IMR-90 (cell line): ENCODE results near the gene DDC. TPM values are rescaled to one million over a fixed set of nuclear protein-coding genes. Genes with fewer than 3 reads are reported as not detected.

Experiments
- ATAC-seq: fragments of 200-7000 bp; cut with Tn5 transposase; 2 replicates; pipeline ENCODE4 v1.9.1; 2020; ENCODE audit warnings: low read depth, mild to moderate bottlenecking, moderate library complexity
- BruUV-seq: library from RNA; stranded (reverse); fragments of 400-500 nt; replicated peaks from 2 replicates; lab custom pipeline; 2021; lab: Mats Ljungman, UMichigan
- CTCF ChIA-PET: fragments of 300-600 bp; formaldehyde crosslinking; extraction: SDS; loops from one replicate; lab custom pipeline; 2021; ENCODE audit warnings: antibody characterized with exemption; lab: Yijun Ruan, JAX
- POLR2A ChIA-PET: fragments of 300-600 bp; sonication (Branson Sonifier 250); formaldehyde crosslinking; loops from one replicate; lab custom pipeline; 2022; ENCODE audit warnings: antibody characterized with exemption; ENCODE audit not compliant: unreplicated experiment; lab: Charles Lee
- DNase-seq: peaks from one replicate; pipeline ENCODE4 v3.0.0; 2013
- H2AFZ ChIP-seq: replicated peaks from 2 replicates; pipeline ENCODE3; 2013; ENCODE audit warnings: low read length, mild to moderate bottlenecking; ENCODE audit not compliant: poor library complexity
- H2AK5ac ChIP-seq: 2 replicates; pipeline ENCODE4 v1.6.1; 2013; ENCODE audit warnings: low read depth, low read length, inconsistent platforms
- H2AK9ac ChIP-seq: replicated peaks from 2 replicates; pipeline ENCODE3; 2013; ENCODE audit warnings: mild to moderate bottlenecking, low read depth, low read length, moderate library complexity; ENCODE audit not compliant: poor library complexity
- H2BK120ac ChIP-seq: 2 replicates; pipeline ENCODE4 v1.6.1; 2013; ENCODE audit warnings: low read depth, low read length, inconsistent platforms
- H2BK15ac ChIP-seq: 3 replicates; pipeline ENCODE4 v1.6.1; 2013; ENCODE audit warnings: low read depth, low read length, inconsistent platforms
- H2BK20ac ChIP-seq: 2 replicates; pipeline ENCODE4 v1.6.1; 2013; ENCODE audit warnings: low read depth, mild to moderate bottlenecking, inconsistent platforms, low read length, moderate library complexity
- H2BK5ac ChIP-seq: 2 replicates; pipeline ENCODE4 v1.6.1; 2013; ENCODE audit warnings: mild to moderate bottlenecking, low read depth, low read length, inconsistent platforms; ENCODE audit not compliant: poor library complexity, severe bottlenecking
- H3K14ac ChIP-seq: replicated peaks from 2 replicates; pipeline ENCODE4 v1.6.1; 2013; ENCODE audit warnings: low read depth, low read length, inconsistent platforms
- H3K18ac ChIP-seq: 2 replicates; pipeline ENCODE4 v1.6.1; 2013; ENCODE audit warnings: low read depth, low read length, control low read depth
- H3K23ac ChIP-seq: 2 replicates; pipeline ENCODE4 v1.6.1; 2013; ENCODE audit warnings: low read depth, low read length, inconsistent platforms
- H3K27ac ChIP-seq: 2 replicates; pipeline ENCODE4 v1.5.1; 2013; ENCODE audit warnings: mild to moderate bottlenecking, control low read depth, low read length; ENCODE audit not compliant: insufficient read depth
- H3K27me3 ChIP-seq: 2 replicates; pipeline ENCODE4 v1.6.1; 2013; ENCODE audit warnings: low read length; ENCODE audit not compliant: control insufficient read depth, insufficient read depth
- H3K36me3 ChIP-seq: 2 replicates; pipeline ENCODE4 v1.6.1; 2013; ENCODE audit warnings: low read length, mixed read lengths; ENCODE audit not compliant: control insufficient read depth, insufficient read depth
- H3K4ac ChIP-seq: 2 replicates; pipeline ENCODE4 v1.6.1; 2013; ENCODE audit warnings: low read depth, low read length, inconsistent platforms
- H3K4me1 ChIP-seq: 2 replicates; pipeline ENCODE4 v1.6.1; 2013; ENCODE audit warnings: low read length, mixed read lengths; ENCODE audit not compliant: control insufficient read depth, insufficient read depth
- H3K4me2 ChIP-seq: 2 replicates; pipeline ENCODE4 v1.6.1; 2013; ENCODE audit warnings: low read depth, mild to moderate bottlenecking, control low read depth, low read length, moderate library complexity
- H3K4me3 ChIP-seq: 2 replicates; pipeline ENCODE4 v1.5.1; 2013; ENCODE audit warnings: low read depth, mild to moderate bottlenecking, control low read depth, low read length, moderate library complexity; ENCODE audit not compliant: insufficient read depth
- H3K56ac ChIP-seq: 2 replicates; pipeline ENCODE4 v1.6.1; 2013; ENCODE audit warnings: low read length, inconsistent platforms; ENCODE audit not compliant: insufficient read depth; ENCODE audit errors: extremely low read depth
- H3K79me1 ChIP-seq, 2 experiments: 2 replicates each; pipeline ENCODE4 v1.6.1; 2013; ENCODE audit warnings: low read length in 2 of 2, inconsistent platforms in 1 of 2, low read depth in 1 of 2
- H3K9ac ChIP-seq: 2 replicates; pipeline ENCODE4 v1.6.1; 2013; ENCODE audit warnings: low read depth, low read length, control low read depth
- H3K9me1 ChIP-seq: 2 replicates; pipeline ENCODE4 v1.6.1; 2013; ENCODE audit warnings: low read length, inconsistent platforms; ENCODE audit not compliant: insufficient read depth
- H3K9me3 ChIP-seq: 2 replicates; pipeline ENCODE4 v1.6.1; 2013; ENCODE audit warnings: low read length; ENCODE audit not compliant: control insufficient read depth, insufficient read depth
- H4K20me1 ChIP-seq: 2 replicates; pipeline ENCODE4 v1.6.1; 2013; ENCODE audit warnings: low read length, inconsistent platforms; ENCODE audit not compliant: insufficient read depth
- H4K5ac ChIP-seq: 2 replicates; pipeline ENCODE4 v1.6.1; 2013; ENCODE audit warnings: mild to moderate bottlenecking, low read depth, low read length, control low read depth
- H4K8ac ChIP-seq, 2 experiments: 2 replicates each; pipeline ENCODE4 v1.6.1; 2013; ENCODE audit warnings: low read depth in 2 of 2, low read length in 2 of 2, control low read depth in 1 of 2, inconsistent platforms in 1 of 2
- H4K91ac ChIP-seq: 2 replicates; pipeline ENCODE4 v1.6.1; 2013; ENCODE audit warnings: low read depth, low read length, inconsistent platforms; ENCODE audit not compliant: insufficient read depth
- BHLHE40 ChIP-seq: fragments of 150-350 bp; IDR thresholded peaks from 2 replicates; pipeline ENCODE4 v1.6.1; 2016; ENCODE audit warnings: mild to moderate bottlenecking, low read depth, low read length
- CHD1 ChIP-seq: IDR thresholded peaks from 2 replicates; pipeline ENCODE4 v1.6.1; 2012; ENCODE audit warnings: low read depth, low read length, improper control_type of control experiment
- RFX5 ChIP-seq: IDR thresholded peaks from 2 replicates; pipeline ENCODE4 v1.8.0; 2012; ENCODE audit warnings: low read depth, mild to moderate bottlenecking, low read length, moderate library complexity
- WGBS, 2 experiments: methylation state at CpG; one replicate each; pipeline versions ENCODE4 v1.1.5 to v1.1.7; 2013; ENCODE audit warnings: missing lambda C conversion rate in 2 of 2; ENCODE audit not compliant: insufficient read length in 1 of 2; ENCODE audit errors: extremely low coverage in 2 of 2; 5-methylcytosine and 5-hydroxymethylcytosine counted together
- dilution Hi-C: fragments of 300-500 bp; cut with HindIII; formaldehyde crosslinking; loops from one replicate; pipeline ENCODE4 v1.14.3; 2018; ENCODE audit warnings: low sequenced_read_pairs; ENCODE audit not compliant: unreplicated experiment
- in situ Hi-C: fragments of 300-500 bp; cut with MboI; formaldehyde crosslinking; loops from 3 replicates; pipeline ENCODE4 v1.14.3; 2019; ENCODE audit warnings: low sequenced_read_pairs, inconsistent platforms, mixed read lengths
- intact Hi-C: fragments of 100-400 bp; cut with micrococcal nuclease; formaldehyde crosslinking; loops from 2 replicates; pipeline ENCODE4 v1.10.0; 2022
- microRNA-seq, 2 experiments: library from miRNA; stranded (forward) in 1 of 2; unstranded in 1 of 2; fragments of 10-50 nt in 1 of 2; fragments of <30 nt in 1 of 2; gene quantifications in 1 of 2; microRNA quantifications in 1 of 2; one replicate each; pipeline versions ENCODE3 to v1.1.0; 2013 to 2020; ENCODE audit not compliant: insufficient read depth in 1 of 2, insufficient read length in 1 of 2, unreplicated experiment in 1 of 2
- polyA plus RNA-seq, 3 experiments: library from polyadenylated mRNA; depleted of rRNA; stranded (reverse); fragments of >200 nt; gene quantifications; 2 replicates each; pipeline ENCODE4 v1.2.3, GENCODE V29; 2012; ENCODE audit warnings: low replicate concordance in 1 of 3
- small RNA-seq, 5 experiments: library from RNA; depleted of rRNA; stranded (forward); fragments of <200 nt; gene quantifications; one replicate each; pipeline ENCODE3, GENCODE V24; 2012
- total RNA-seq: library from RNA; depleted of rRNA; stranded (reverse); fragments of >200 nt; gene quantifications from 2 replicates; pipeline ENCODE4 v1.2.3, GENCODE V29; 2012; rRNA removed
- TF ChIP-seq, protein P1 (sequence below): conservative IDR thresholded peaks from 2 replicates; pipeline ENCODE4 v1.5.1; 2012; ENCODE audit warnings: mild to moderate bottlenecking, low read depth, low read length, improper control_type of control experiment
- TF ChIP-seq, protein P2 (sequence below): fragments of 150-350 bp; IDR thresholded peaks from 2 replicates; pipeline ENCODE4 v1.6.1; 2016; ENCODE audit warnings: low read depth, mild to moderate bottlenecking, low read length, moderate library complexity, borderline replicate concordance

Gene DDC
- total and polyA plus RNA-seq, 2 of the 4 experiments (the other 2 are of a cell fraction): not detected

DNA sequence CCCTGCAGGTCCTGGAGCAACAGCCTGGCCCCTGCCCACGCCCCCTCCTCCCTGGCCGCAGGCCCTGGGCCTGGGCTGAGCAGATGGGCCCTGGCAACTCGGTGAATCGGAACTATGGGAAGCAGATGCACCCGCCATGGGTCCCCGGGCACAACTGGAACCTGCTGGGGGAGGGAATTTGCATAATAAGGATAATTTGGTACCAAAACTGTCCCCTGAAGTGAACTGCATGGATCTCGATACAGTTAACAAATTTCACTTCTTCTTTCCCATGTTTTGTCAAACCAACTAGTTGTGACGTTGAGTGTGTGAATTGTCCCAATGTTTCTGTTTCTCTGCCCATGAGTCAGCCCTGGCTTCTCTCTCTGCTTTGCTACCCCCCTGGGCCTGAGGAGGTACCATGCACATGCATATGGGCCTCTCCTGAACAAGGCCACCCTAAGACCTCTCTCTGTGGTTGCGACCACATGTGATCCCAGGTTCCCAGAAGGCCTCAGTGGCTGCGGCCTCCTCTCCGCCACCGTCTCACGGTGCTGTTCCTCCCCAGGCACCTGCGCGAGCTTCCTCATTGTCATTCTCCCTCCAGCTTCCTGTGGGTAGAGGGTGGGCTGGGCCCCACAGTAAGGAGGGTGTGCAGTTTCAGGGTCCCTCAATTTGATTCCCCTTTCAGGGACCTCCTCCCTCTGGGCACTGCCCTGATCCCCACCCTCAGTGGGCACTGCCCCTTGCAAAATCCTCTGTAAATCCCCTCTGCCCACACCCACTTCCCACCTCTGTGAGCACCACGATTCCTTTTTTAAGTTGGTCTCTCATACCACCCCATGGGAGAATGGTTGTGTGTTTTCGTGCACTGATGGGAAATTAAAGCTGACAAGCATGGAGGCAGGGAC is 155.1 kb downstream of the DDC start:
- ChIA-PET POLR2A (no interaction called here), CTCF (interaction anchor here (0.7 kb wide), 1 partner anchor 10 kb away, joined by 3 read pairs; no protein-coding TSS in a partner anchor)
- Histone ChIP-seq H3K9me1 (no peaks in the 10 kb centered on the region), H2BK15ac (no peak overlapping the region), H2AFZ (peak overlapping the region; percentile 39), H2AK5ac (no peak overlapping the region), H3K27me3 (peaks cover 3% of the 10 kb centered on the region; the same call in 1 of the 2 replicates), H3K9ac (no peak overlapping the region), H3K4me2 (no peak overlapping the region), H3K9me3 (no peaks in the 10 kb centered on the region), H4K20me1 (no peaks in the 10 kb centered on the region), H2BK120ac (no peak overlapping the region), H3K23ac (no peak overlapping the region), H3K4ac (no peak overlapping the region), H4K91ac (no peak overlapping the region), H3K18ac (no peak overlapping the region), H3K27ac (no peak overlapping the region), H3K79me1 (no peaks in the 10 kb centered on the region), H3K4me1 (no peaks in the 10 kb centered on the region), H3K56ac (no peak overlapping the region), H3K4me3 (no peak overlapping the region), H2AK9ac (no peak overlapping the region), H2BK5ac (no peak overlapping the region), H4K8ac (no peak overlapping the region), H3K36me3 (no peaks in the 10 kb centered on the region), H4K5ac (no peak overlapping the region), H2BK20ac (no peak overlapping the region), H3K14ac (no peak overlapping the region)
- DNase-seq: no peak
- no peak for TF ChIP-seq BHLHE40
- TF ChIP-seq, protein P1, sequence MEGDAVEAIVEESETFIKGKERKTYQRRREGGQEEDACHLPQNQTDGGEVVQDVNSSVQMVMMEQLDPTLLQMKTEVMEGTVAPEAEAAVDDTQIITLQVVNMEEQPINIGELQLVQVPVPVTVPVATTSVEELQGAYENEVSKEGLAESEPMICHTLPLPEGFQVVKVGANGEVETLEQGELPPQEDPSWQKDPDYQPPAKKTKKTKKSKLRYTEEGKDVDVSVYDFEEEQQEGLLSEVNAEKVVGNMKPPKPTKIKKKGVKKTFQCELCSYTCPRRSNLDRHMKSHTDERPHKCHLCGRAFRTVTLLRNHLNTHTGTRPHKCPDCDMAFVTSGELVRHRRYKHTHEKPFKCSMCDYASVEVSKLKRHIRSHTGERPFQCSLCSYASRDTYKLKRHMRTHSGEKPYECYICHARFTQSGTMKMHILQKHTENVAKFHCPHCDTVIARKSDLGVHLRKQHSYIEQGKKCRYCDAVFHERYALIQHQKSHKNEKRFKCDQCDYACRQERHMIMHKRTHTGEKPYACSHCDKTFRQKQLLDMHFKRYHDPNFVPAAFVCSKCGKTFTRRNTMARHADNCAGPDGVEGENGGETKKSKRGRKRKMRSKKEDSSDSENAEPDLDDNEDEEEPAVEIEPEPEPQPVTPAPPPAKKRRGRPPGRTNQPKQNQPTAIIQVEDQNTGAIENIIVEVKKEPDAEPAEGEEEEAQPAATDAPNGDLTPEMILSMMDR: no peak
- TF ChIP-seq, protein P2, sequence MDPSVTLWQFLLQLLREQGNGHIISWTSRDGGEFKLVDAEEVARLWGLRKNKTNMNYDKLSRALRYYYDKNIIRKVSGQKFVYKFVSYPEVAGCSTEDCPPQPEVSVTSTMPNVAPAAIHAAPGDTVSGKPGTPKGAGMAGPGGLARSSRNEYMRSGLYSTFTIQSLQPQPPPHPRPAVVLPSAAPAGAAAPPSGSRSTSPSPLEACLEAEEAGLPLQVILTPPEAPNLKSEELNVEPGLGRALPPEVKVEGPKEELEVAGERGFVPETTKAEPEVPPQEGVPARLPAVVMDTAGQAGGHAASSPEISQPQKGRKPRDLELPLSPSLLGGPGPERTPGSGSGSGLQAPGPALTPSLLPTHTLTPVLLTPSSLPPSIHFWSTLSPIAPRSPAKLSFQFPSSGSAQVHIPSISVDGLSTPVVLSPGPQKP: no peak
- no peak for TF ChIP-seq RFX5
- TF ChIP-seq CHD1: no peak
- ATAC-seq: no peak
- in situ Hi-C loops (no loop called here), intact Hi-C loops (no loop called here), dilution Hi-C loops (no loop called here)
- BruUV-seq: no TSS peak
- WGBS, 2 experiments: no CpG with 5 or more reads among the region's 17 CpGs

Small RNA genes lying within 50 kb of the gene (microRNA-seq; reads per million reads assigned to microRNA genes)
- not detected for gene RNU6-1091P (ENCODE audit: insufficient read depth, insufficient read length)

Small RNA genes lying within 50 kb of the gene (small RNA-seq; reads per million reads assigned to genes)
- 0 reads per million in 5 experiments for gene RNU6-1091P

Other genes starting within 250 kb of the DDC start
- 25.8 and 27.1 TPM in 2 replicates for gene FIGNL1, start 115.1 kb downstream of the DDC start, total RNA-seq
- 7.2 and 8.2 TPM in 2 replicates for gene FIGNL1, start 115.1 kb downstream of the DDC start, polyA plus RNA-seq (2012; rRNA removed)
- gene GRB10, start 217.5 kb upstream of the DDC start, total RNA-seq: 11.7 and 15.1 TPM in 2 replicates
- 5.1 and 6.3 TPM in 2 replicates for gene GRB10, start 217.5 kb upstream of the DDC start, polyA plus RNA-seq (2012; rRNA removed)